H9 (cell line): ENCODE data around the gene SCUBE1. TPM values are rescaled to one million over a fixed set of nuclear protein-coding genes. Genes with fewer than 3 reads are reported as not detected.

Experiments used
- DNase-seq: peaks from one replicate; pipeline ENCODE4 v3.0.0-alpha.2; 2017
- H2AFZ ChIP-seq: one replicate; pipeline ENCODE4 v1.6.1; 2013; ENCODE audit warnings: mild to moderate bottlenecking, low read length, control low read depth, moderate library complexity
- H2AK5ac ChIP-seq: 2 replicates; pipeline ENCODE4 v1.6.1; 2013; ENCODE audit warnings: low read length, control low read depth, mixed read lengths; ENCODE audit not compliant: insufficient read length
- H2BK120ac ChIP-seq: one replicate; pipeline ENCODE4 v1.6.1; 2013; ENCODE audit warnings: low read depth, mild to moderate bottlenecking, low read length, control low read depth, inconsistent platforms; ENCODE audit not compliant: poor library complexity, severe bottlenecking
- H2BK12ac ChIP-seq: 2 replicates; pipeline ENCODE4 v1.6.1; 2013; ENCODE audit warnings: low read length, control low read depth, mixed read lengths, low read depth; ENCODE audit not compliant: insufficient read length
- H2BK15ac ChIP-seq: 2 replicates; pipeline ENCODE4 v1.6.1; 2013; ENCODE audit warnings: low read depth, low read length, control low read depth
- H2BK20ac ChIP-seq: one replicate; pipeline ENCODE4 v1.6.1; 2013; ENCODE audit warnings: low read depth, mild to moderate bottlenecking, low read length, control low read depth, inconsistent platforms; ENCODE audit not compliant: poor library complexity, severe bottlenecking
- H2BK5ac ChIP-seq: 2 replicates; pipeline ENCODE4 v1.6.1; 2013; ENCODE audit warnings: low read length, control low read depth, mixed read lengths; ENCODE audit not compliant: insufficient read length
- H3K14ac ChIP-seq: 2 replicates; pipeline ENCODE4 v1.6.1; 2013; ENCODE audit warnings: low read length, control low read depth; ENCODE audit not compliant: insufficient read depth
- H3K18ac ChIP-seq: 2 replicates; pipeline ENCODE4 v1.6.1; 2013; ENCODE audit warnings: low read depth, mild to moderate bottlenecking, mixed read lengths, low read length, control low read depth; ENCODE audit not compliant: insufficient read length
- H3K23ac ChIP-seq: 2 replicates; pipeline ENCODE4 v1.6.1; 2013; ENCODE audit warnings: low read length, control low read depth, mixed read lengths, low read depth; ENCODE audit not compliant: insufficient read length
- H3K23me2 ChIP-seq: 2 replicates; pipeline ENCODE4 v1.6.1; 2013; ENCODE audit warnings: low read depth, mild to moderate bottlenecking, mixed read lengths, low read length, control low read depth; ENCODE audit not compliant: insufficient read length, poor library complexity, severe bottlenecking
- H3K27ac ChIP-seq: 2 replicates; pipeline ENCODE4 v1.5.1; 2013; ENCODE audit warnings: low read length, control low read depth, mixed read lengths, low read depth; ENCODE audit not compliant: insufficient read length
- H3K27me3 ChIP-seq: 2 replicates; pipeline ENCODE4 v1.6.1; 2013; ENCODE audit warnings: low read length, control low read depth, inconsistent platforms; ENCODE audit not compliant: insufficient read depth
- H3K4ac ChIP-seq: 2 replicates; pipeline ENCODE4 v1.6.1; 2013; ENCODE audit warnings: low read depth, mild to moderate bottlenecking, control low read depth, inconsistent platforms, low read length, moderate library complexity
- H3K4me1 ChIP-seq: 2 replicates; pipeline ENCODE4 v1.6.1; 2013; ENCODE audit warnings: low read length, control low read depth, inconsistent platforms; ENCODE audit not compliant: insufficient read depth
- H3K4me2 ChIP-seq: 2 replicates; pipeline ENCODE4 v1.6.1; 2013; ENCODE audit warnings: low read length, control low read depth, mixed read lengths; ENCODE audit not compliant: insufficient read length, insufficient read depth
- H3K56ac ChIP-seq: 2 replicates; pipeline ENCODE4 v1.6.1; 2013; ENCODE audit warnings: low read depth, mild to moderate bottlenecking, mixed read lengths, low read length, control low read depth; ENCODE audit not compliant: insufficient read length
- H3K79me1 ChIP-seq: 2 replicates; pipeline ENCODE4 v1.6.1; 2013; ENCODE audit warnings: low read depth, mild to moderate bottlenecking, moderate library complexity, low read length, control low read depth, inconsistent platforms; ENCODE audit not compliant: insufficient read depth, poor library complexity, severe bottlenecking
- H3K79me2 ChIP-seq: 2 replicates; pipeline ENCODE4 v1.6.1; 2013; ENCODE audit warnings: low read length, control low read depth, inconsistent platforms; ENCODE audit not compliant: insufficient read depth
- H3K9ac ChIP-seq: 2 replicates; pipeline ENCODE4 v1.6.1; 2013; ENCODE audit warnings: low read length, control low read depth, mixed read lengths; ENCODE audit not compliant: insufficient read length; ENCODE audit errors: extremely low read depth
- H3K9me3 ChIP-seq: one replicate; pipeline ENCODE4 v1.6.1; 2013; ENCODE audit warnings: low read depth, low read length, inconsistent platforms; ENCODE audit not compliant: control insufficient read depth
- H3T11ph ChIP-seq: one replicate; pipeline ENCODE4 v1.6.1; 2013; ENCODE audit warnings: mild to moderate bottlenecking, low read length, control low read depth, inconsistent platforms
- H4K20me1 ChIP-seq: one replicate; pipeline ENCODE4 v1.6.1; 2013; ENCODE audit not compliant: control insufficient read depth, insufficient read length, insufficient read depth
- H4K5ac ChIP-seq: 2 replicates; pipeline ENCODE4 v1.6.1; 2013; ENCODE audit warnings: low read depth, mild to moderate bottlenecking, mixed read lengths, low read length, control low read depth; ENCODE audit not compliant: insufficient read length
- H4K8ac ChIP-seq: replicated peaks from 2 replicates; pipeline ENCODE4 v1.6.1; 2013; ENCODE audit warnings: low read length, control low read depth, mixed read lengths, low read depth; ENCODE audit not compliant: insufficient read length
- H4K91ac ChIP-seq: 2 replicates; pipeline ENCODE4 v1.6.1; 2013; ENCODE audit warnings: low read depth, mild to moderate bottlenecking, moderate library complexity, mixed read lengths, low read length, control low read depth; ENCODE audit not compliant: insufficient read length
- H3K27ac Mint-ChIP-seq, 3 experiments: 2 replicates in 2 of 3; 3 replicates in 1 of 3; pipeline ENCODE4 v1.8.0; 2020 to 2021; ENCODE audit warnings: mixed read lengths in 3 of 3, mild to moderate bottlenecking in 1 of 3, moderate library complexity in 1 of 3
- H3K27me3 Mint-ChIP-seq: 2 replicates; pipeline ENCODE4 v1.8.0; 2021; ENCODE audit warnings: low read depth, mild to moderate bottlenecking, moderate library complexity, mixed read lengths
- H3K36me3 Mint-ChIP-seq, 3 experiments: 2 replicates in 2 of 3; 3 replicates in 1 of 3; pipeline ENCODE4 v1.8.0; 2020 to 2021; ENCODE audit warnings: low read depth in 3 of 3, mixed read lengths in 3 of 3; ENCODE audit not compliant: insufficient read depth in 1 of 3
- H3K4me1 Mint-ChIP-seq, 2 experiments: 2 replicates each; pipeline ENCODE4 v1.8.0; 2020; ENCODE audit warnings: mixed read lengths in 2 of 2
- H3K4me3 Mint-ChIP-seq, 2 experiments: 2 replicates in 1 of 2; 3 replicates in 1 of 2; pipeline ENCODE4 v1.8.0; 2020 to 2021; ENCODE audit warnings: mild to moderate bottlenecking in 2 of 2, mixed read lengths in 2 of 2, moderate library complexity in 1 of 2
- H3K9me3 Mint-ChIP-seq, 2 experiments: 2 replicates in 1 of 2; 3 replicates in 1 of 2; pipeline ENCODE4 v1.8.0; 2020; ENCODE audit warnings: mild to moderate bottlenecking in 2 of 2, mixed read lengths in 2 of 2, moderate library complexity in 1 of 2
- CTCF ChIP-seq: fragments of 200-600 bp; sonication (generic); conservative IDR thresholded peaks from 3 replicates; pipeline ENCODE4 v1.8.0; 2021; ENCODE audit warnings: antibody characterized with exemption, mild to moderate bottlenecking
- WGBS: extraction: QIAGEN DNeasy Blood & Tissue Kit; methylation state at CpG from one replicate; pipeline ENCODE4 v1.1.7; 2013; ENCODE audit warnings: missing lambda C conversion rate, low lambda C conversion rate, mixed read lengths; ENCODE audit not compliant: insufficient read length; ENCODE audit errors: extremely low coverage; 5-methylcytosine and 5-hydroxymethylcytosine counted together
- total RNA-seq: library from RNA; stranded (reverse); gene quantifications from 2 replicates; pipeline ENCODE4 v1.2.1, GENCODE V29; 2021

The SCUBE1 gene
- total RNA-seq, 1 experiment from 2014 or later: 1.2 TPM

- H2BK20ac ChIP-seq: no peak overlapping the region
- H4K91ac ChIP-seq: no peak overlapping the region
- H2AK5ac ChIP-seq: no peak overlapping the region
- Mint-ChIP-seq H3K9me3 (no peaks in the 10 kb centered on the region), H3K4me3 (no peak overlapping the region), H3K27ac (no peak overlapping the region), H3K36me3 (no peaks in the 10 kb centered on the region), H3K4me1 (peaks cover 0 to 24% of the 10 kb centered on the region in 2 experiments; a peak in 3 of 4 replicates), H3K27me3 (peaks cover 10% of the 10 kb centered on the region)
- DNase-seq: no peak
- no peak overlapping the region for H3K27ac ChIP-seq
- H3K9me3 ChIP-seq: no peaks in the 10 kb centered on the region
- H3K18ac ChIP-seq: no peak overlapping the region
- no peak overlapping the region for H3K4ac ChIP-seq
- no peak overlapping the region for H2BK12ac ChIP-seq
- TF ChIP-seq CTCF: no peak
- no peaks in the 10 kb centered on the region; the same call in 1 of the 2 replicates for H3K4me1 ChIP-seq
- no peak overlapping the region for H2BK15ac ChIP-seq
- H4K20me1 ChIP-seq: no peaks in the 10 kb centered on the region
- no peak overlapping the region for H3K23ac ChIP-seq
- no peak overlapping the region for H2AFZ ChIP-seq
- no peaks in the 10 kb centered on the region for H3K79me1 ChIP-seq
- no CpG with 5 or more reads among the region's 12 CpGs for WGBS
- H3K56ac ChIP-seq: no peak overlapping the region
- no peak overlapping the region for H2BK5ac ChIP-seq
- no peak overlapping the region for H3K9ac ChIP-seq
- no peaks in the 10 kb centered on the region for H3K79me2 ChIP-seq
- no peak overlapping the region for H2BK120ac ChIP-seq
- H3K23me2 ChIP-seq: no peaks in the 10 kb centered on the region
- H3T11ph ChIP-seq: no peak overlapping the region
- no peak overlapping the region for H4K8ac ChIP-seq
- H3K27me3 ChIP-seq: no peaks in the 10 kb centered on the region; the same call in 1 of the 2 replicates
- H4K5ac ChIP-seq: no peak overlapping the region
- no peak overlapping the region for H3K4me2 ChIP-seq
- H3K14ac ChIP-seq: no peak overlapping the region; the same call in 1 of the 2 replicates
These were observed 186.8 kb downstream of the SCUBE1 start for GRCh38 chr22:43156413-43156812.
